HFFc6 (cell line): ENCODE measurements around the gene SPN. TPM values are rescaled to one million over a fixed set of nuclear protein-coding genes. Genes with fewer than 3 reads are reported as not detected.
"Not testable (repeated sequence)": the region's sequence is repeated elsewhere in the genome, so short reads cannot be mapped to it uniquely, and the experiment has no call there.

Experiments used
- DNase-seq: peaks from one replicate; pipeline ENCODE4 v3.0.0-alpha.2; 2018
- H3K27ac Mint-ChIP-seq: 2 replicates; pipeline ENCODE4 v1.8.0; 2020; ENCODE audit warnings: mild to moderate bottlenecking, mixed read lengths
- H3K27me3 Mint-ChIP-seq: 2 replicates; pipeline ENCODE4 v1.8.0; 2021; ENCODE audit warnings: mild to moderate bottlenecking, moderate library complexity, mixed read lengths; ENCODE audit not compliant: insufficient read depth
- H3K36me3 Mint-ChIP-seq: 2 replicates; pipeline ENCODE4 v1.8.0; 2021; ENCODE audit warnings: low read depth, mixed read lengths
- H3K4me1 Mint-ChIP-seq: 2 replicates; pipeline ENCODE4 v1.8.0; 2020; ENCODE audit warnings: low read depth, mixed read lengths
- H3K4me3 Mint-ChIP-seq: 2 replicates; pipeline ENCODE4 v1.8.0; 2020; ENCODE audit warnings: mild to moderate bottlenecking, moderate library complexity, mixed read lengths
- H3K9me3 Mint-ChIP-seq: 2 replicates; pipeline ENCODE4 v1.8.0; 2020; ENCODE audit warnings: mild to moderate bottlenecking, mixed read lengths
- CTCF ChIP-seq: fragments of 200-600 bp; sonication (generic); IDR thresholded peaks from 2 replicates; pipeline ENCODE4 v1.5.0; 2021; ENCODE audit warnings: antibody characterized with exemption, mild to moderate bottlenecking
- total RNA-seq, 6 experiments: library from RNA; stranded (reverse); fragmentation: NEBNext Ultra II Directional; extraction: Animal tissue kit (Norgen Biotek cat#: 25700); gene quantifications; 2 replicates in 1 of 6; 3 replicates in 5 of 6; pipeline ENCODE4 v1.2.3, GENCODE V29; 2021

Gene SPN
- total RNA-seq, 6 experiments from 2014 or later = 0.06 to 0.20 (median 0.12) TPM; not detected in 1

- no peak overlapping the region for H3K27ac Mint-ChIP-seq
- no peaks in the 10 kb centered on the region for H3K9me3 Mint-ChIP-seq
- no peak overlapping the region for H3K4me3 Mint-ChIP-seq
- H3K36me3 Mint-ChIP-seq = no peaks in the 10 kb centered on the region
- TF ChIP-seq CTCF = no peak
- peaks cover 33% of the 10 kb centered on the region for H3K27me3 Mint-ChIP-seq
- no peak for DNase-seq
- peaks cover 5% of the 10 kb centered on the region for H3K4me1 Mint-ChIP-seq
Measured at GRCh38 chr16:29662000-29662728, 883 bp upstream of the SPN start.

GRCh38 chr16:29662729-29663015, 375 bp upstream of the SPN start:
- Mint-ChIP-seq H3K4me1 (peaks cover 5% of the 10 kb centered on the region), H3K36me3 (no peaks in the 10 kb centered on the region)
- DNase-seq = no peak

GRCh38 chr16:29663807-29664090, 702 bp downstream of the SPN start:
- Mint-ChIP-seq H3K36me3 (no peaks in the 10 kb centered on the region), H3K27me3 (peaks cover 34% of the 10 kb centered on the region), H3K4me1 (peaks cover 3% of the 10 kb centered on the region), H3K27ac (no peak overlapping the region), H3K4me3 (no peak overlapping the region), H3K9me3 (no peaks in the 10 kb centered on the region)
- no peak for DNase-seq
- TF ChIP-seq CTCF = no peak

More at GRCh38 chr16:29662729-29663015, 375 bp upstream of the SPN start:
- Mint-ChIP-seq H3K27me3 (peaks cover 34% of the 10 kb centered on the region), H3K9me3 (no peaks in the 10 kb centered on the region), H3K27ac (no peak overlapping the region), H3K4me3 (no peak overlapping the region)
- TF ChIP-seq CTCF = no peak

GRCh38 chr16:29664091-29664921, 1.3 kb downstream of the SPN start:
- H3K27ac Mint-ChIP-seq = no peak overlapping the region
- no peak for TF ChIP-seq CTCF
- DNase-seq = no peak
- H3K27me3 Mint-ChIP-seq = peaks cover 33% of the 10 kb centered on the region
- H3K4me1 Mint-ChIP-seq = no peaks in the 10 kb centered on the region; the same call in 1 of the 2 replicates
- no peaks in the 10 kb centered on the region for H3K36me3 Mint-ChIP-seq
- no peak overlapping the region for H3K4me3 Mint-ChIP-seq
- H3K9me3 Mint-ChIP-seq = no peaks in the 10 kb centered on the region

- H3K9me3 Mint-ChIP-seq = no peaks in the 10 kb centered on the region
- TF ChIP-seq CTCF = no peak
Measured at GRCh38 chr16:29665294-29666077, 2.4 kb downstream of the SPN start.

GRCh38 chr16:29667322-29667610, 4.2 kb downstream of the SPN start:
- H3K36me3 Mint-ChIP-seq, DNase-seq, H3K9me3 Mint-ChIP-seq, H3K27ac Mint-ChIP-seq, H3K4me1 Mint-ChIP-seq, H3K4me3 Mint-ChIP-seq: not testable (repeated sequence)
- H3K27me3 Mint-ChIP-seq = peaks cover 36% of the 10 kb centered on the region

More at GRCh38 chr16:29665294-29666077, 2.4 kb downstream of the SPN start:
- Mint-ChIP-seq H3K27ac (no peak overlapping the region), H3K4me3 (no peak overlapping the region), H3K4me1 (no peaks in the 10 kb centered on the region; the same call in 1 of the 2 replicates), H3K36me3 (no peaks in the 10 kb centered on the region), H3K27me3 (peaks cover 36% of the 10 kb centered on the region)
- DNase-seq = no peak
